ENCODE results near the gene SLC13A4.

GRCh38 chr7:135659159-135659846 lies 68.7 kb downstream of the SLC13A4 start:
- TF ChIP-seq SPI1 (IDR thresholded peaks at IDR 0.05; ENCODE audit: low read depth, low read length) (no peak), POLR2AphosphoS5 (IDR thresholded peaks at IDR 0.05; ENCODE audit: low read depth, low read length) (no peak)

All from GM12891 (cell line).